Skeletal muscle cell (primary cell): ENCODE data around the gene PDSS2.
"Not testable (repeated sequence)": the region's sequence is repeated elsewhere in the genome, so short reads cannot be mapped to it uniquely, and the experiment has no call there.

ENCODE experiments used
- DNase-seq: peaks from one replicate; pipeline ENCODE4 v3.0.0-alpha.2; 2010; ENCODE audit warnings: low read depth
- H3K4me3 ChIP-seq: 2 replicates; pipeline ENCODE4 v1.5.1; 2011; ENCODE audit warnings: low read depth, mild to moderate bottlenecking, control low read depth, low read length, moderate library complexity

Gene PDSS2

DNA sequence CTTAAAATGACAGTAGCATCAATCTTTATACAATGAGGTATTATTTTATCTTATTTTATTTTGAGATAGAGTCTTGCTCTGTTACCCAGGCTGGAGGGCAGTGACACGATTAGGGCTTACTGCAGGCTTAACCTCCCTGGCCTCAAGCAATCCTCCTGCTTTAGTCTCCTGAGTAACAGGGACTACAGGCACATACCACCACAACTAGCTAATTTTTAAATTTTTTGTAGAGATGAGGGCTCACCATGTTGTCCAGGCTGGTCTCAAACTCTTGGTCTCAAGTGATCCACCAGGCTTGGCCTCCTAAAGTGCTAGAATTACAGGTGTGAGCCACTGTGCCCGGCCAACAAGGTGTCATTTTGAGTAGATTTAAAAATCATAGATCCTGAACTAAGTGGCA is 125.9 kb downstream of the PDSS2 start:
- DNase-seq, result no peak
- H3K4me3 ChIP-seq, result no peak overlapping the region

GRCh38 chr6:107331409-107332386 is 127.7 kb downstream of the PDSS2 start:
- DNase-seq, result no peak

DNA sequence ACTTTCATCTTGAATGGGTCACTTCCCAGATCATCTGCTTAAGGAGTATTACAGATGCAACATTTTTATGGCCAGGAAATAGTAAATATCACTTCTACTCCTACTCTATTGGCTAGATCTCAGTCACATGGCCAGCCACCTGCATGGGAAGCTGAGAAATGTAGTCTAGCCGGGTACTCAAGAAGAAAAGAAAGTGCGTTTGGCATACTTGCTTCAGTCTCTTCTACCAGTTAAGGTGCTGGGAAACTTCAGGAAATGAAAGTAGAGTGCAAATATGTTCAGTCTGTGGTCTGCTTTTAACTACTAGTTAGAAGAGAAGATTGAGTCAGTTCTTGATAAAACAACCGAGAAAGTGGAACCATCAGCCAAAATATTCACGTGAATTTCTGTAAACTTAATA is 129.2 kb downstream of the PDSS2 start:
- no peak for DNase-seq

More at GRCh38 chr6:107331409-107332386, 127.7 kb downstream of the PDSS2 start:
- H3K4me3 ChIP-seq, result no peak overlapping the region

DNA sequence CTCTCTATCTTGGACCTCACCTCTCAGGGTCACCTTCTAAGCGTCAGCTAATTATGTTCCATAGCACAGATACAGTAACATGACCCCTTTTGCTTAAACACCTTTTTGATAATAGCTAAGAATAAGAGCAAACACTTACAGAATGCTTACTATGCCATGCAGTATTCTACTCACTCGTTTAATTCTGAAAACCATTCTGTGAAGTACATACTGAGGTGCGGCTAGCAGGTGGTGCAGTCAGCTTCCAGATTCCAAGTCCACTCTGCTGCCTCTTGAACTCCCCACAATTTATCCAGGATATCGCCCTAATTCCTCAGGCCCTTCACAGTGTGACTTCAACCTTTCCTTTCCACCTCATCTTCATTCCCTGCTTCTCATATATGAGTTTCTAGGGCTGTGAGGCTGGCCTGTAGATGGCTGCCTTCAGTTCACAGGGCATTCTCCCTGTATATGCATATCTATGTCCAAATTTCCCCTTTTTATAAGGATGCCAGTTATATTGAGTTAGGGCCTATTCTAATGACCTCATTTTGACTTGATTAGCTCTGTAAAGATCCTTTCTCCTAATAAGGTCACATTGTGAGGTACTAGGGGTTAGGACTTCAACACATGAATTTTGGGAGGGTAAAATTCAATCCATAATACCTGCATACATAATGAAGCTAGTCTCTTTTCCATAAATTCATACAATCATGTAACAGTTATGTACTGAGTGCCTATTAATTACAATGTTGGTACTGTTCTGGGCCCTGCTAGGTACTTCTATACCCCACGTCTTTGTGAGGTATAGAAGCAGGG is 130.1 kb downstream of the PDSS2 start:
- DNase-seq, result no peak
- H3K4me3 ChIP-seq, result no peak overlapping the region

More for the DNA sequence above, 129.2 kb downstream of the PDSS2 start:
- no peak overlapping the region for H3K4me3 ChIP-seq

DNA sequence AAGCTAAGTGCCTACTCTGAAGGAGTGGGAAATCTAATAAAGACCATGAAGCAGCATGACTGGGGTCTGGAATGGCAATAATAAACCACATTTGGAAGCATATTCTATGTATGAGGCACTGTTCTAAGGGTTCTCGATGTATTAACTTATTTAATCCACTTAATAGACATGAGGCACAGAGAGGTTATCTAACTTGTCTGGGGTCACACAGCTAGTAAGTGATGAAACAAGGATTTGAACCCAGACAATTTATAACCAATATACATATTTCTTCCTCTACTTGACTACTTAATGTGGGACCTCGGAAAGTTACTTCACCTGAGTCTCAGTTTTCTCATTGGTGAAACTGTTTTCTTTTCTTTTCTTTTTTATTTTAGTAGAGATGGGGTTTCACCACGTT is 131.3 kb downstream of the PDSS2 start:
- H3K4me3 ChIP-seq, result no peak overlapping the region

GRCh38 chr6:107323133-107323785 is 136.1 kb downstream of the PDSS2 start:
- H3K4me3 ChIP-seq, result no peak overlapping the region
- peak; percentile 21 for DNase-seq

More for the DNA sequence above, 131.3 kb downstream of the PDSS2 start:
- DNase-seq, result no peak

DNA sequence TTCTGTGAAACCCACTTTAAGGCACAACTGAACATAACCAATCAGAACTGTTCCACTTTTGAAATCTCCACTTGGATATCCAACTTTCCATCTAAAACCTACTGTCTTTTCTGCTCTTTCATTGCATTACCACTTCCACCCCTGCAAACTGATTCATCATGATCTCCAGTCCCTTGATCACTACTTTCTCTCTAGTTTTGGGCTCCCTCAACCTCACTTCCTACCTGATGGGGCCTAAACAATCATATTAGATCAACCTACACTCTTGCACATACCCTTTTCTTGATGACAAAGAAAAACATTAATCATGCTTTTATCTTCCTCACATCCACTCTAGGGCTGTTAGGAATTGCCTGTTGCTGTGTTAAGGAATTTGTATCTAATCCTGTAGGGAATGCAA is 137.6 kb downstream of the PDSS2 start:
- DNase-seq, result no peak
- H3K4me3 ChIP-seq, result no peak overlapping the region

DNA sequence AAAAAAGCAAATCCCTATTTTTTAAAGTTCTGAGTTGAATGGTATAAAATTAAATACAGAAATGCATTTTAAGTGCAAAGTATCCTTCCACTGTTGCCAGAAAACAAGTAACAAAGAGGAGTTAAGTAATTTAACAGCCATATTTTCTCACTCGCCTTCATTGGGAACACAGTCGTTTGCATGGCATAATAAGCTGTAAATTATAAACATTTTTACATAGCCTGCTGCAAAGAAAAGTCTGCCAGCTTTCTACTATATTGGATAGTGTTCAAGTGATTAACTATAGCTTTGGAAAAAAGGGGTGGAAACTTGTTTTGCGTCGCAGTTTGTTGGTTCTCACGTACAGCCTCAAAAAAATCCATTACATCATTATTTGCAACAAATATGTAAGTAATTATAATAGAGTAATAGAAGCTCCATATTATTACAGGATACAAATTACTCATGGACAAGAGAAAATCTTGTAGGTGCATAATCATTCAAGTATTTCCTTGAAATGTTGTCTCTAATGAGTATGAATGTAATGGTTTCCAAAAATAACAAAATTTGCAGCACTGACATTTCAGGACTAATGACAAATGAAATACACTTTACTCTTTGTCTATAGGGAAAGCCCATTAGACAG is 139.3 kb downstream of the PDSS2 start:
- DNase-seq, result no peak
- no peak overlapping the region for H3K4me3 ChIP-seq

GRCh38 chr6:107318100-107318736 is 141.1 kb downstream of the PDSS2 start:
- H3K4me3 ChIP-seq, result no peak overlapping the region
- DNase-seq, result peak; percentile 16

DNA sequence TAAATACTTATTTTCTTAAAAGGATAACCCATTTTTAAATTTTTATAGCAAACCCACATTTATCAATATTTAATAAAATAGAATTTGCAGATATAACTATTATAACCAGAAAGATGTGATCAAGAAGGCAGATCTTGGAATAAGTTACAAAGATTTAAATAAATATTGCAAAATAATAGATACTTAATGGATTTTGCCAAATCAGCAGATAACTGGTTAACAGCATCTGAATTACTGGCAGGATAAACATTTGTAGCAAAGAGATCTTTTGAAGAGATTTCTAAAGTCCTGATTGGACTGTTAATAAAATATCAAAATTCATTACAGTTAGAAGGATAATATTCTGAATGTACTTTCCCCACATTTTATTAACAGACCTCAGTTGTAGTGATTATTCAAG is 144.2 kb downstream of the PDSS2 start:
- DNase-seq, result no peak
- H3K4me3 ChIP-seq, result no peak overlapping the region

DNA sequence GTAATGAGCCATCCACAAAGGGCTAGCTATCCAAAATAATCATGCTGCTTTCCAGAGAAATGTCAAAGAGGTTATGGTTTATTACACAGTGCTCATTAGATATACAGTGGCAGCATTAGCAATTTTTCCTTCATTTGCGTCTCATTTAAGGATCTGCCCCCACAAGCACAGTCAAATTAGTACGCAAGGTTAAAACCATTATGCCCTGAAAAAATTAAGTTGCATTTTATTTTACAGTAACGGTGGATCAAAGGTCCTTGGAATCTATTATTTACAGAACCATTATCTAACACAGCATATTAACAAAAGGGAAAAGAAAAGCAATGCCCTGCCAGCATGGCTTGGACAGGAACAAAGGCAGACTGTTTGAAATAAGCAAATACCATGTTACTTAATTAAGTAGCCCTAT is 144.8 kb downstream of the PDSS2 start:
- H3K4me3 ChIP-seq, result no peak overlapping the region
- DNase-seq, result no peak

DNA sequence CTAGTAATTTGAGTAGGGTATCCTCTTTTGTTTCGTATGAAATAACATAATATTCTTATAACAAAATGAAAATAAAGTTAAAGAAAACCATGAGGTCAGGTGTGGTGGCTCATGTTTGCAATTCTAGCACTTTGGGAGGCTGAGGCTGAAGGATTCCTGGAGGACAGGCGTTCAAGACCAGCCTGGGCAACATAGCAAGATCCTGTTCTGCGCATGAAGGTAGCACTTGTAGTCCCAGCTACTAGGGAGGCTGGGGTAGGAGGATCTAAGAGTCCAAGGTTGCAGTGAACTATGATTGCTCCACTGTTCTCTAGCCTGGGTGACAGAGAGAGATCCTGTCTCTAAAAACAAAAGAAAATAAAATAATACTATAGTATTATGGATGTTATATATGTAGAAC is 145.6 kb downstream of the PDSS2 start:
- no peak overlapping the region for H3K4me3 ChIP-seq
- DNase-seq, result no peak

- DNase-seq, result no peak
- H3K4me3 ChIP-seq, result no peak overlapping the region
Observed at GRCh38 chr6:107310362-107310761, 149.0 kb downstream of the PDSS2 start.

- DNase-seq, result no peak
- H3K4me3 ChIP-seq, result no peak overlapping the region
Observed at GRCh38 chr6:107308677-107309076, 150.7 kb downstream of the PDSS2 start.

DNA sequence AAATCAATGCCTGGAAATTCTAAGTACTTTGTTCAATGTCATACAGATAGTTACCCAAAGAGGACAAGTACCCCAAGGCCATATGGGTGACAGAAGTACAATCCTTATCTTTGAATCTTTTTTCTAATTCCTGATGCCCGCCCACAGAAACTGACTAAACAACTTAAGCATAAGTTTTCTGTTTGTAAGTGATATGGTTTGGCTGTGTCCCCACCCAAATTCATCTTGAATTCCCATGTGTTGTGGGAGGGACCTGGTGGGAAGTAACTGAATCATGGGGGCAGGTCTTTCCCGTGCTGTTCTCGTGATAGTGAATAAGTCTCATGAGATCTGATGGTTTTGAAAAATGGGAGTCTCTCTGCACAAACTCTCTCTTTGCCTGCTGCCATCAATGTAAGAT is 153.4 kb downstream of the PDSS2 start:
- DNase-seq, H3K4me3 ChIP-seq: not testable (repeated sequence)

GRCh38 chr6:107305391-107305790 is 154.0 kb downstream of the PDSS2 start:
- no peak for DNase-seq
- H3K4me3 ChIP-seq, result no peak overlapping the region

- H3K4me3 ChIP-seq, result no peak overlapping the region
- no peak for DNase-seq
Observed at GRCh38 chr6:107304421-107305025, 154.8 kb downstream of the PDSS2 start.

- no peak overlapping the region for H3K4me3 ChIP-seq
- no peak for DNase-seq
Observed at GRCh38 chr6:107293350-107293749, 166.0 kb downstream of the PDSS2 start.
